Measurements from ENCODE around the gene TNIK. TPM values are rescaled to one million over a fixed set of nuclear protein-coding genes. Genes with fewer than 3 reads are reported as not detected.
"Not testable (repeated sequence)": the region's sequence is repeated elsewhere in the genome, so short reads cannot be mapped to it uniquely, and the experiment has no call there.

TNIK gene
- total RNA-seq, 4 donors from 2014 or later, result 30.3 to 39.0 (median 36.8) TPM

DNA sequence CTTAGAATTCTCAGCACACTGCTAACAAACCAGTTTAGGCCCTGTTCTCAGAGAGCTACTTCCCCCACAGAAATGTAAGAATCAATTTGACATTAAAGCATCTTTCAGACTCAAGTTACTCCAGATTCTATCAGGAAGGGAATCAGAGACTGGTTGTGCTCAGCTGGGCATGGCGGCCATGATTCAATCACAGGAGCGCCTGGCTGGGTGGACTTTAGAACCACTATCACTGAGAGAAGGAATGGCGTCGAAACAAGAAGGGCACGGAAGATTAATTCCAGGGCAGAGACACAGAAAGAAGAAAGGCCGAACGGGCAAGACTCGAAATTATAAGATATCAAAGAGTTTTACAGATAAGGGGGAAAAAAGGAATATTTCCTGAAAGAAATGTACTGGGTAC is 6.2 kb downstream of the TNIK start:
- 93% methylated on average over 8 of the region's 8 CpGs for WGBS
- no peak overlapping the region for H3K4me3 ChIP-seq
- no peaks in the 10 kb centered on the region for H3K27me3 ChIP-seq
- intact Hi-C loops (cut with DNase I), result loop anchor here (10.0 kb wide), 3 partner anchors 99 to 489 kb away; no protein-coding TSS in a partner anchor
- peaks cover 12 to 58% (median 52%) of the 10 kb centered on the region in 4 donors for H3K4me1 ChIP-seq
- no peak for DNase-seq (ENCODE audit: extremely low spot score)
- H3K9me3 ChIP-seq, result no peaks in the 10 kb centered on the region
- no peaks in the 10 kb centered on the region for H3K36me3 ChIP-seq
- TF ChIP-seq POLR2A (IDR thresholded peaks at IDR 0.05; ENCODE audit: low read depth) (no peak), POLR2AphosphoS5 (IDR thresholded peaks at IDR 0.05) (no peak), EP300 (IDR thresholded peaks at IDR 0.05) (no peak)
- TF ChIP-seq, protein P1, sequence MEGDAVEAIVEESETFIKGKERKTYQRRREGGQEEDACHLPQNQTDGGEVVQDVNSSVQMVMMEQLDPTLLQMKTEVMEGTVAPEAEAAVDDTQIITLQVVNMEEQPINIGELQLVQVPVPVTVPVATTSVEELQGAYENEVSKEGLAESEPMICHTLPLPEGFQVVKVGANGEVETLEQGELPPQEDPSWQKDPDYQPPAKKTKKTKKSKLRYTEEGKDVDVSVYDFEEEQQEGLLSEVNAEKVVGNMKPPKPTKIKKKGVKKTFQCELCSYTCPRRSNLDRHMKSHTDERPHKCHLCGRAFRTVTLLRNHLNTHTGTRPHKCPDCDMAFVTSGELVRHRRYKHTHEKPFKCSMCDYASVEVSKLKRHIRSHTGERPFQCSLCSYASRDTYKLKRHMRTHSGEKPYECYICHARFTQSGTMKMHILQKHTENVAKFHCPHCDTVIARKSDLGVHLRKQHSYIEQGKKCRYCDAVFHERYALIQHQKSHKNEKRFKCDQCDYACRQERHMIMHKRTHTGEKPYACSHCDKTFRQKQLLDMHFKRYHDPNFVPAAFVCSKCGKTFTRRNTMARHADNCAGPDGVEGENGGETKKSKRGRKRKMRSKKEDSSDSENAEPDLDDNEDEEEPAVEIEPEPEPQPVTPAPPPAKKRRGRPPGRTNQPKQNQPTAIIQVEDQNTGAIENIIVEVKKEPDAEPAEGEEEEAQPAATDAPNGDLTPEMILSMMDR (IDR thresholded peaks at IDR 0.05), result no peak
- no peak overlapping the region for H3K27ac ChIP-seq (replicated peaks in 1 of 4)

DNA sequence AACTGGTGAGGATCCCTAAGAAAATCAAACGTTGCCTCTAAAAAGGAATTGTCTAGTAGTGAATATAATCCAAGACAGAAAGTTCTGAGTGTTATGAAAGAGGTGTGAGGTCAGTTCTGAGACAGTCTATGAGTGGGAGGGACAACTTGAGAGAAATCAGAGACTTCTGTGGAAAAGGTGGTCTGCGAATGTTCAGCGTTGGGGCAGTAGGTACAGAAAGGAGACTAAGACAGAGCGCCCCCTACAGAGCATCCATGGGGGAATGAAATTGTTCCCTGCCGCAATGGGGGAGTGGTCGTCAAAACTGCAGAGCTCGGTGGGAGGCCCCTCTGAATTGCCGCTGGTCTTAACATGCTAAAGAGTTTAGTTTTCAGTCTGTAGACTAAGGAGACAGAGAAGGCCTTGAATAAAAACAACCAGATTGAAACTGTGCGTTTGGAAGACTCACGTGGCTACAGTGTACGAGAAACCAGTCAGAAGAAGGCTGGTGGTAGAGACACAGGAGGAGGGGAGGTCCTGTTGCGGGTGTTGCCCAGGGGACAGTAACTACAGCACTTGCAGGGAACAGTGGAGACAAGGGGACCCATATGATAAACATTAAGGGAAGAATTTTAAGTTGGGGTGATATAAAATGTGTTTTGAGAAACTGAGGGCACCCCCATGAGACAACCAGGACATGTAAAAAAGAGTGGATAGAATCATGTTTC is 6.9 kb downstream of the TNIK start:
- intact Hi-C loops (cut with DNase I), result loop anchor here (10.0 kb wide), 3 partner anchors 99 to 489 kb away; no protein-coding TSS in a partner anchor
- no peak overlapping the region for H3K4me3 ChIP-seq
- TF ChIP-seq POLR2AphosphoS5 (IDR thresholded peaks at IDR 0.05), result no peak
- TF ChIP-seq, protein P1 (IDR thresholded peaks at IDR 0.05), result peak in 1 of 3 experiments; percentile 16

DNA sequence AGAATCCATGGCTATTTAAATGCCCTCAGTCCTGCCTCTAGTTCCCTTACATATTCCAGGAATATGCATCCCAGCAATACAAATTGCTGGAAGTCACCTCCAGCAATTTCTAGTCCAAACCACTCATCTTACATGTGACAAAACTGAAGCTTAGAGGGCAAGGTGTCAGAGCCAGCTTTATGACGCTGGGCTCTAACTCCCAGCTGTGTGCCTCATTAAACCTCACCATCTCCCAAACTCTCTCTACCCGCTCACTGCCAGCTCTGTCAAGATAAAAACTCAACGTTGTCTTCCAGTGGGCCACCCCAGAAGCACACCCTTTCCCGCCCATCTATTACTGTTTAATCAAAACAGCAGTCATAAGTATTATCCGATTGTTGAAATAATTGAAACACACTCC is 7.9 kb downstream of the TNIK start:
- Histone ChIP-seq H3K36me3 (no peaks in the 10 kb centered on the region), H3K27ac (replicated peaks in 1 of 4) (no peak overlapping the region), H3K4me1 (peaks cover 12 to 47% (median 40%) of the 10 kb centered on the region in 4 donors), H3K4me3 (no peak overlapping the region), H3K27me3 (no peaks in the 10 kb centered on the region), H3K9me3 (no peaks in the 10 kb centered on the region)
- TF ChIP-seq EP300 (IDR thresholded peaks at IDR 0.05) (no peak), POLR2AphosphoS5 (IDR thresholded peaks at IDR 0.05) (no peak), POLR2A (IDR thresholded peaks at IDR 0.05; ENCODE audit: low read depth) (no peak)
- TF ChIP-seq, protein P1 (IDR thresholded peaks at IDR 0.05), result no peak
- intact Hi-C loops (cut with DNase I), result loop anchor here (10.0 kb wide), 3 partner anchors 98 to 488 kb away; no protein-coding TSS in a partner anchor
- WGBS, result 79% methylated on average over 5 of the region's 5 CpGs
- no peak for DNase-seq (ENCODE audit: extremely low spot score)

More for the DNA sequence above, 6.9 kb downstream of the TNIK start:
- no peaks in the 10 kb centered on the region for H3K36me3 ChIP-seq
- H3K9me3 ChIP-seq, result no peaks in the 10 kb centered on the region
- H3K27me3 ChIP-seq, result no peaks in the 10 kb centered on the region
- 67% methylated on average over 12 of the region's 12 CpGs for WGBS
- no peak for DNase-seq (ENCODE audit: extremely low spot score)
- peak overlapping the region in 1 of 4 donors; percentile 27 for H3K27ac ChIP-seq (replicated peaks in 1 of 4)
- peaks cover 12 to 51% (median 47%) of the 10 kb centered on the region in 4 donors for H3K4me1 ChIP-seq

DNA sequence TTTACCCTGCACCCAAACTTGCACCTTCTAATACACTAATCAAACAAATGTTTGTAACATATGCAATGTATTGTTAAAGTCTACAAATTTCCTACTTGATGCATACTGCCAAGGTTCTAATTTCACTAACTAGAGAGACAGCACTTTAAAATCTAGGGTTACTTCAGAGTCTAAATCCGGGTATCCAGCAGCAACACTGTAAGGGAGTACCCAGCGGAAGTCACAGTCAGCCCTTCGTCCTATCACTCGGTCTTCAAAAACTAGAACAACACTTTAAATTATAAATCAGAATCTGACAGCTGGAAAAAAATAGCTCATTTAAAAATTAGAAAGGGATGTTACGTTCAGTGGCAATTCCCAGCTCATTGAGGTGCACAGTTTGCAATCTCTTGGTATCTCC is 8.3 kb downstream of the TNIK start:
- no peak for DNase-seq (ENCODE audit: extremely low spot score)
- Histone ChIP-seq H3K27me3 (no peaks in the 10 kb centered on the region), H3K36me3 (no peaks in the 10 kb centered on the region), H3K4me3 (no peak overlapping the region), H3K27ac (replicated peaks in 1 of 4) (no peak overlapping the region), H3K4me1 (peaks cover 8 to 47% (median 38%) of the 10 kb centered on the region in 4 donors), H3K9me3 (no peaks in the 10 kb centered on the region)
- intact Hi-C loops (cut with DNase I), result loop anchor here (10.0 kb wide), 3 partner anchors 97 to 487 kb away; no protein-coding TSS in a partner anchor
- TF ChIP-seq POLR2AphosphoS5 (IDR thresholded peaks at IDR 0.05), result no peak
- no peak for TF ChIP-seq POLR2A (IDR thresholded peaks at IDR 0.05; ENCODE audit: low read depth)
- no peak for TF ChIP-seq EP300 (IDR thresholded peaks at IDR 0.05)
- TF ChIP-seq, protein P1 (IDR thresholded peaks at IDR 0.05), result no peak
- WGBS, result 92% methylated on average over 5 of the region's 5 CpGs

DNA sequence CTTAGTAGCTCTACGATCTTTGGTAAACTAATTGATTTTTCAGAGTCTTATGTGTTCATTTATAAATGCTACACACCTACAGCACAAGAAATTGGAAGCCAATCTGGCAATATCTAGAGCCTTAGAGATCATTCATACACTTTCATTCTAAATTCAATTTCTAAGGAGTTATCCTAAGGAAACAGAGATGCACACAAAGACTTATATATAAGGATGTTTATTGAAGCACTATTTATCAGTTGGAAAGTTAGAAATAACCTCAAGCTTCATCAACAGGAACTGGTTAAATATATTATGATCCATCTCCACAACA is 12.7 kb downstream of the TNIK start:
- intact Hi-C loops (cut with DNase I); H3K9me3 ChIP-seq; DNase-seq (ENCODE audit: extremely low spot score); H3K27ac ChIP-seq (replicated peaks in 1 of 4); H3K4me3 ChIP-seq; H3K27me3 ChIP-seq; H3K36me3 ChIP-seq: not testable (repeated sequence)
- peaks cover 6 to 49% (median 27%) of the 10 kb centered on the region in 4 donors for H3K4me1 ChIP-seq
- 39% methylated on average over 1 of the region's 1 CpG for WGBS

Data from esophagus muscularis mucosa (tissue), 4 donors.